Type B pancreatic cell (in vitro differentiated cells): Measurements from ENCODE around the gene SCAF1. TPM values are rescaled to one million over a fixed set of nuclear protein-coding genes. Genes with fewer than 3 reads are reported as not detected.
"Not testable (repeated sequence)": the region's sequence is repeated elsewhere in the genome, so short reads cannot be mapped to it uniquely, and the experiment has no call there.

Source experiments
- DNase-seq: peaks from one replicate; pipeline ENCODE4 v3.0.0; 2021; ENCODE audit warnings: mixed read lengths; ENCODE audit not compliant: unreplicated experiment; ENCODE audit errors: extremely low spot score
- H3K27ac Mint-ChIP-seq: 2 replicates; pipeline ENCODE4 v1.8.0; 2021; ENCODE audit warnings: mild to moderate bottlenecking, mixed read lengths
- H3K27me3 Mint-ChIP-seq: 2 replicates; pipeline ENCODE4 v1.8.0; 2021; ENCODE audit warnings: mixed read lengths
- H3K36me3 Mint-ChIP-seq: 2 replicates; pipeline ENCODE4 v1.8.0; 2021; ENCODE audit warnings: mixed read lengths
- H3K4me1 Mint-ChIP-seq: one replicate; pipeline ENCODE4 v1.8.0; 2021; ENCODE audit warnings: mixed read lengths; ENCODE audit not compliant: unreplicated experiment
- H3K4me3 Mint-ChIP-seq: 2 replicates; pipeline ENCODE4 v1.8.0; 2021; ENCODE audit warnings: mild to moderate bottlenecking, mixed read lengths
- H3K9me3 Mint-ChIP-seq: 2 replicates; pipeline ENCODE4 v1.8.0; 2021; ENCODE audit warnings: mixed read lengths
- CTCF ChIP-seq: fragments of 200-600 bp; sonication (generic); conservative IDR thresholded peaks from 2 replicates; pipeline ENCODE4 v1.5.0; 2021; ENCODE audit warnings: antibody characterized with exemption, mild to moderate bottlenecking
- total RNA-seq: library from RNA; stranded (reverse); gene quantifications from 2 replicates; pipeline ENCODE4 v1.2.1, GENCODE V29; 2021; ENCODE audit warnings: low replicate concordance

The SCAF1 gene
- total RNA-seq, 1 donor from 2014 or later = 78.1 TPM

- TF ChIP-seq CTCF = no peak
- Mint-ChIP-seq H3K4me3 (no peak overlapping the region), H3K27ac (no peak overlapping the region), H3K4me1 (no peaks in the 10 kb centered on the region), H3K9me3 (no peaks in the 10 kb centered on the region), H3K36me3 (peaks cover 4% of the 10 kb centered on the region), H3K27me3 (no peaks in the 10 kb centered on the region)
- no peak for DNase-seq
Measured at GRCh38 chr19:49613374-49613773, 28.6 kb upstream of the SCAF1 start.

GRCh38 chr19:49614096-49614833 lies 27.7 kb upstream of the SCAF1 start:
- DNase-seq = no peak
- Mint-ChIP-seq H3K9me3 (no peaks in the 10 kb centered on the region), H3K27me3 (no peaks in the 10 kb centered on the region), H3K27ac (no peak overlapping the region), H3K36me3 (peaks cover 9% of the 10 kb centered on the region), H3K4me1 (no peaks in the 10 kb centered on the region), H3K4me3 (no peak overlapping the region)
- no peak for TF ChIP-seq CTCF

GRCh38 chr19:49615861-49616260 lies 26.1 kb upstream of the SCAF1 start:
- Mint-ChIP-seq H3K27ac (no peak overlapping the region), H3K9me3 (no peaks in the 10 kb centered on the region), H3K27me3 (no peaks in the 10 kb centered on the region), H3K36me3 (peaks cover 9% of the 10 kb centered on the region), H3K4me1 (no peaks in the 10 kb centered on the region), H3K4me3 (no peak overlapping the region)
- no peak for DNase-seq
- TF ChIP-seq CTCF = no peak

GRCh38 chr19:49616532-49616931 lies 25.5 kb upstream of the SCAF1 start:
- DNase-seq = no peak
- Mint-ChIP-seq H3K9me3 (no peaks in the 10 kb centered on the region), H3K4me3 (no peak overlapping the region), H3K36me3 (peaks cover 10% of the 10 kb centered on the region), H3K27ac (no peak overlapping the region), H3K27me3 (no peaks in the 10 kb centered on the region), H3K4me1 (no peaks in the 10 kb centered on the region)
- TF ChIP-seq CTCF = no peak

GRCh38 chr19:49616945-49617344 lies 25.1 kb upstream of the SCAF1 start:
- DNase-seq = no peak
- Mint-ChIP-seq H3K27me3 (no peaks in the 10 kb centered on the region), H3K9me3 (no peaks in the 10 kb centered on the region), H3K4me1 (no peaks in the 10 kb centered on the region), H3K36me3 (peaks cover 15% of the 10 kb centered on the region), H3K4me3 (no peak overlapping the region), H3K27ac (no peak overlapping the region)
- TF ChIP-seq CTCF = no peak

- not testable (repeated sequence) for H3K9me3 Mint-ChIP-seq, H3K27ac Mint-ChIP-seq, DNase-seq, H3K4me1 Mint-ChIP-seq, H3K4me3 Mint-ChIP-seq, H3K27me3 Mint-ChIP-seq
- peaks cover 18% of the 10 kb centered on the region for H3K36me3 Mint-ChIP-seq
Measured at GRCh38 chr19:49617860-49618259, 24.1 kb upstream of the SCAF1 start.
